Neural crest cell (in vitro differentiated cells): ENCODE data around the gene LCP1. TPM values are rescaled to one million over a fixed set of nuclear protein-coding genes. Genes with fewer than 3 reads are reported as not detected.

ENCODE experiments used
- DNase-seq: peaks from one replicate; pipeline ENCODE4 v3.0.0; 2021; ENCODE audit warnings: low read depth, mixed read lengths, low spot score
- H3K27ac Mint-ChIP-seq: one replicate; pipeline ENCODE4 v1.8.0; 2021; ENCODE audit warnings: mild to moderate bottlenecking, mixed read lengths; ENCODE audit not compliant: unreplicated experiment
- H3K27me3 Mint-ChIP-seq: 2 replicates; pipeline ENCODE4 v1.8.0; 2021; ENCODE audit warnings: low read depth, mild to moderate bottlenecking, mixed read lengths
- H3K36me3 Mint-ChIP-seq: 2 replicates; pipeline ENCODE4 v1.8.0; 2021; ENCODE audit warnings: low read depth, mild to moderate bottlenecking, mixed read lengths
- H3K4me1 Mint-ChIP-seq: 2 replicates; pipeline ENCODE4 v1.8.0; 2021; ENCODE audit warnings: mixed read lengths
- H3K4me3 Mint-ChIP-seq: one replicate; pipeline ENCODE4 v1.8.0; 2021; ENCODE audit warnings: mild to moderate bottlenecking, mixed read lengths
- H3K9me3 Mint-ChIP-seq: 2 replicates; pipeline ENCODE4 v1.8.0; 2021; ENCODE audit warnings: mixed read lengths
- total RNA-seq: library from RNA; stranded (reverse); gene quantifications from 2 replicates; pipeline ENCODE4 v1.2.1, GENCODE V29; 2021
- TF ChIP-seq, protein P1 (sequence below): fragments of 200-600 bp; sonication (generic); conservative IDR thresholded peaks from 2 replicates; pipeline ENCODE4 v1.5.0; 2021; ENCODE audit warnings: antibody characterized with exemption, mild to moderate bottlenecking

LCP1 gene
- total RNA-seq, 1 donor from 2014 or later = 7.6 TPM

DNA sequence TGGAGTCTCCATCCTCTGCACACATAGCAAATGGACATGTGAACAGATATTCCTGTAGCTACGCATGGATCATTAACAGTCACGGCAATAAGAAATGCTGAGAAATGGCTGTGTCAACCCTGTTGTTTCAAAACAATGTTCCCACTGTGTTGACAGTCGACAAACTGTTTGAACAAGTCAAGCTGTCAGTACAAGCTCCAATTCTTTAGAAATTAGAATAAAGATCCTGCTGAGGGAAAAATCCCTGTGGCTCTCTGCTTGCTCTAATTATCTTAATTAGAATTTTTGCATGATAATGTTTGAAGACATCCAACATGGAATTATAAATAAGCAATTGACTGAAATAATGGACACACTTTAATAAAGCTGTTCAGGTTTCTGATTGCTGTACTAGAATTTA, 39.2 kb downstream of the LCP1 start:
- TF ChIP-seq, protein P1, sequence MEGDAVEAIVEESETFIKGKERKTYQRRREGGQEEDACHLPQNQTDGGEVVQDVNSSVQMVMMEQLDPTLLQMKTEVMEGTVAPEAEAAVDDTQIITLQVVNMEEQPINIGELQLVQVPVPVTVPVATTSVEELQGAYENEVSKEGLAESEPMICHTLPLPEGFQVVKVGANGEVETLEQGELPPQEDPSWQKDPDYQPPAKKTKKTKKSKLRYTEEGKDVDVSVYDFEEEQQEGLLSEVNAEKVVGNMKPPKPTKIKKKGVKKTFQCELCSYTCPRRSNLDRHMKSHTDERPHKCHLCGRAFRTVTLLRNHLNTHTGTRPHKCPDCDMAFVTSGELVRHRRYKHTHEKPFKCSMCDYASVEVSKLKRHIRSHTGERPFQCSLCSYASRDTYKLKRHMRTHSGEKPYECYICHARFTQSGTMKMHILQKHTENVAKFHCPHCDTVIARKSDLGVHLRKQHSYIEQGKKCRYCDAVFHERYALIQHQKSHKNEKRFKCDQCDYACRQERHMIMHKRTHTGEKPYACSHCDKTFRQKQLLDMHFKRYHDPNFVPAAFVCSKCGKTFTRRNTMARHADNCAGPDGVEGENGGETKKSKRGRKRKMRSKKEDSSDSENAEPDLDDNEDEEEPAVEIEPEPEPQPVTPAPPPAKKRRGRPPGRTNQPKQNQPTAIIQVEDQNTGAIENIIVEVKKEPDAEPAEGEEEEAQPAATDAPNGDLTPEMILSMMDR = no peak
- no peak for DNase-seq
- Mint-ChIP-seq H3K27ac (no peak overlapping the region), H3K36me3 (no peaks in the 10 kb centered on the region), H3K27me3 (no peaks in the 10 kb centered on the region), H3K4me3 (no peak overlapping the region), H3K9me3 (no peaks in the 10 kb centered on the region), H3K4me1 (peaks cover 20% of the 10 kb centered on the region)

DNA sequence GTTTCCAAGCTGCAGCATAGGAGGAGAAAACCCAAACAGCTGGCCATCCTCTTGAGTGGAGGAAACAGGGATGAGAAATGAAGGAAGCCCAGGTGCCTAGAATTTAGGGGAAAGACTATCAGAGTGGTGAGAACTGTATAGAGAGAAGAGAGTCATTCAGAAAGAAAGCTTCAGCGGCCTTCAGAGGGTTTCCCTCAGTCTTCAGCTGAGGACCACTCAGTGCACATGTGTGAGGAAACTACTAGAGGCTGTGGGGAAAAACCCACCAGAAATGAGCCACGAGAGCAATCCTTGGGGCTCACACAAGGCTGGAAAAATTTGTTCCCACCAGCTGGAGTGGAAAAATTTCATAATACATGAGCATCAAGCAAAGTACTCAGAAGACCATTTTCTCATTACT, 41.9 kb downstream of the LCP1 start:
- DNase-seq = no peak
- H3K36me3 Mint-ChIP-seq = no peaks in the 10 kb centered on the region
- H3K9me3 Mint-ChIP-seq = no peaks in the 10 kb centered on the region
- H3K4me3 Mint-ChIP-seq = no peak overlapping the region
- H3K27me3 Mint-ChIP-seq = no peaks in the 10 kb centered on the region
- H3K27ac Mint-ChIP-seq = no peak overlapping the region
- H3K4me1 Mint-ChIP-seq = peaks cover 25% of the 10 kb centered on the region
- TF ChIP-seq, protein P1 = no peak

DNA sequence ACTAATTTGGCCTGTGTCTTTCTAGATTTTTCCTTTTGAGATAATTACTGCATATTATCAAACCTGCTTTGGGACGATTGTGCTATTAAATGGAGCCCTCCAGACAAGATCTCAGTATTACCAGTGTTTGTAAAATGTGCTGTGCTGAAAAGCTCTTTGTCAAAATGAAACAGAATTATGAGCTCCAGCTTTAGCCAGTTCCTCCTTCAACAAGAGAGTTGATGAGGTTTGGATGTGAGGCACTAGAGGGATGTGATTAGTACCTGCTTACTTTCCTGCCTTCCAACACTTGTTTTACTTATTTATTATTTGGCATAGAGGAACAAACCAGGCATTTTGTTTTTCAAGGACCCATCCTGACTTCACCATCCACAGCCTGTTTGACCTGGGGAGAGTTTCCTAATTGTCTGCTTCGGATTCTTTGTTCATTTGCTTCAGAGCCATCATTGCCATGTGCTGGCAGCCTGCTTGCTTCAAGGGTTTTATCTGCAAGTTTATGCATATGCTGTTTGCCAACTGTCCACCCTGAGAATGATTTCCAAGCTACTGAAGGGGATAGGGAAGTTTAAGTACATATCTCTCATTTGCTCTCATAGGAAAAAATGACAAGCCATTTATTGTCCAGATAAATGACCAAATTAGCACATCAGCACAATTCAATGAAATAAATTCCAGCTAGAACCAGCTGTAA, 44.2 kb downstream of the LCP1 start:
- no peak for DNase-seq
- H3K27me3 Mint-ChIP-seq = no peaks in the 10 kb centered on the region
- no peak overlapping the region for H3K4me3 Mint-ChIP-seq
- H3K36me3 Mint-ChIP-seq = no peaks in the 10 kb centered on the region
- H3K9me3 Mint-ChIP-seq = no peaks in the 10 kb centered on the region
- H3K27ac Mint-ChIP-seq = no peak overlapping the region
- peaks cover 18% of the 10 kb centered on the region for H3K4me1 Mint-ChIP-seq
- TF ChIP-seq, protein P1 = no peak

DNA sequence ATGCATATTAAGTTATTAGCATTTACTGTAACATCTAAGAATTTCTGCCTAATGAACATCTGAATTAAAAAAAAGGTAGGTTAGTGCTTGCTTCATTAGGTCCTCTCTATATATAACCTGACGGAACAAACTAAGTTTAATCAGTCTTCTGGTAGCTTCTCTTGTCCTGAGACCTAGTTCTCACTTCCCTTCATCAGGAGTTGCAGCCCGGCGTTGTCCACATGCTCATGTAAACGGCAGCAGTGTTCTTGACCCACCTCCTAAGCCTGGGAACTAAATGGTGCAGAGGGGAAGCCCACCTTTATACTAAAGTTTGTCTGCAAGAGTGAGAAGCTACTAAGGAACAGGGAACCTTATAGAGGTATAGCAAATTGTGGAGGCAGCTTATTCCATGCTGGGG, 45.3 kb downstream of the LCP1 start:
- no peaks in the 10 kb centered on the region for H3K36me3 Mint-ChIP-seq
- no peaks in the 10 kb centered on the region for H3K27me3 Mint-ChIP-seq
- no peak for DNase-seq

DNA sequence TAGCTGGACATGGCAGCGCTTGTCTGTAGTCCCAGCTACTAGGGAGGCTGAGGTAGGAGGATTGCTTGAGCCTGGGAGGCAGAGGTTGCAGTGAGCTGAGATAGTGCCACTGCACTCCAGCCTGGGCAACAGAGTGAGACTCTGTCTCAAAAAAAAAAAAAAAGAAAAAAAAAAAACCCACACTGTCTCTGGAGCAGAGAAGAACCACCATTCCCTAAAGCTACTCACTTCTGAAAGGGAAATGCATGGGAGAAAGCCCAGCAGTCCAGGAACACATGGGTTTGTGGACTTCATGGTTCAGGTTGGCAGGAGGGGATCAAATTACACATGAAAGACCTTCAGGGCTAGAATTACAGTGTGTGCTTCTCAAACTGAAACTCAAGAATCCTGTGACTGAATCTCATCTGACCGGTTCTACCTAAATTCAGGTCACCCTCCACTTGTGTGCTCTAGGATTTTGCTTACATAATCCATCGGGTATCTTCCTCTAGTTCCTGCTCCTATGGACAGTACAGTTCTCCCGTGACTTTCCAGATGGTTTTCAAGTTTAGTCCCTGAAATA, 46.9 kb downstream of the LCP1 start:
- Mint-ChIP-seq H3K4me3 (no peak overlapping the region), H3K27me3 (no peaks in the 10 kb centered on the region), H3K4me1 (peaks cover 11% of the 10 kb centered on the region), H3K9me3 (no peaks in the 10 kb centered on the region), H3K27ac (no peak overlapping the region), H3K36me3 (no peaks in the 10 kb centered on the region)
- TF ChIP-seq, protein P1 = no peak
- no peak for DNase-seq

More for the DNA sequence above, 45.3 kb downstream of the LCP1 start:
- H3K4me1 Mint-ChIP-seq = peaks cover 11% of the 10 kb centered on the region
- no peaks in the 10 kb centered on the region for H3K9me3 Mint-ChIP-seq
- H3K4me3 Mint-ChIP-seq = no peak overlapping the region
- TF ChIP-seq, protein P1 = no peak
- no peak overlapping the region for H3K27ac Mint-ChIP-seq
